ENCODE results near the gene NEUROD2. TPM values are rescaled to one million over a fixed set of nuclear protein-coding genes. Genes with fewer than 3 reads are reported as not detected.

The NEUROD2 gene
- total RNA-seq, 3 donors from 2014 or later: 0.05 TPM; not detected in 2

GRCh38 chr17:39605492-39606433 lies 2.0 kb downstream of the NEUROD2 start:
- intact Hi-C loops (cut with DNase I, micrococcal nuclease): no loop called here
- Histone ChIP-seq H3K4me1 (ENCODE audit: low read depth) (peaks cover 22% of the 10 kb centered on the region), H3K4me3 (no peak overlapping the region), H3K9me3 (no peaks in the 10 kb centered on the region), H3K36me3 (ENCODE audit: low read depth) (no peaks in the 10 kb centered on the region)
- peak in 1 of 3 donors; percentile 33 for DNase-seq
- no peak for TF ChIP-seq CTCF (IDR thresholded peaks at IDR 0.05)
- peak; percentile 72 for ATAC-seq

GRCh38 chr17:39604911-39605491 lies 2.7 kb downstream of the NEUROD2 start:
- ATAC-seq (no peak), DNase-seq (no peak)
- no peak overlapping the region for H3K4me3 ChIP-seq
- no peaks in the 10 kb centered on the region for H3K36me3 ChIP-seq (ENCODE audit: low read depth)
- no peak for TF ChIP-seq CTCF (IDR thresholded peaks at IDR 0.05)
- intact Hi-C loops (cut with DNase I, micrococcal nuclease): no loop called here
- peaks cover 22% of the 10 kb centered on the region for H3K4me1 ChIP-seq (ENCODE audit: low read depth)
- H3K9me3 ChIP-seq: no peaks in the 10 kb centered on the region

GRCh38 chr17:39603304-39604016 lies 4.3 kb downstream of the NEUROD2 start:
- no peak overlapping the region for H3K4me3 ChIP-seq
- DNase-seq (no peak), ATAC-seq (no peak)
- H3K36me3 ChIP-seq (ENCODE audit: low read depth): no peaks in the 10 kb centered on the region
- H3K4me1 ChIP-seq (ENCODE audit: low read depth): peaks cover 29% of the 10 kb centered on the region
- TF ChIP-seq CTCF (IDR thresholded peaks at IDR 0.05): no peak
- intact Hi-C loops (cut with DNase I, micrococcal nuclease): no loop called here
- no peaks in the 10 kb centered on the region for H3K9me3 ChIP-seq

- DNase-seq: no peak
- H3K4me1 ChIP-seq (ENCODE audit: low read depth): peaks cover 29% of the 10 kb centered on the region
Measured at GRCh38 chr17:39602533-39603303, 5.0 kb downstream of the NEUROD2 start.

More at GRCh38 chr17:39602533-39603303, 5.0 kb downstream of the NEUROD2 start:
- no peaks in the 10 kb centered on the region for H3K9me3 ChIP-seq
- no peak overlapping the region for H3K4me3 ChIP-seq
- ATAC-seq: no peak
- H3K36me3 ChIP-seq (ENCODE audit: low read depth): no peaks in the 10 kb centered on the region
- no peak for TF ChIP-seq CTCF (IDR thresholded peaks at IDR 0.05)
- intact Hi-C loops (cut with DNase I, micrococcal nuclease): no loop called here
